Measurements from ENCODE around the gene PLD5.
"Not testable (repeated sequence)": the region's sequence is repeated elsewhere in the genome, so short reads cannot be mapped to it uniquely, and the experiment has no call there.

PLD5 gene

DNA sequence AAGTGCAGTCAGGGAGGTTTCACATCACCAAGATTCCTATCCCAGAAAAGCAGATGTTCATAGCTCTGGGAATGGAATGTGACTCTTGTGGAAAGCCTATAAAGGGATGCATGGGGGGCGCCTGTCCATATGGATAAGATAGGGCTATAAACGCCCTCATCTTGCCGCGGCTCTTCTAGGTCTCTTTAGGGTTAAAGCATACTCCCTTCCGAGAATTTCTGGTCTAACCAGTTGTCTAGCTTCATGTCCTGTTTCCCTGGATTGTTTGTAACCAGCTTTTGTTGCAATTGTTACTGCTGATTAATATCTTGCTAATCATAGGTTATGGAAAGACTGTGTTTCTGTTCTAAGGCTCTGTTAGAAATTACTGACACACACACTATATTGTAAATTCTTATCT lies 64.8 kb downstream of the PLD5 start:
- not testable (repeated sequence) for H3K36me3 Mint-ChIP-seq (ENCODE audit: insufficient read depth); ATAC-seq (replicated peaks); H3K4me3 Mint-ChIP-seq; DNase-seq; H3K27ac Mint-ChIP-seq; H3K4me1 Mint-ChIP-seq (ENCODE audit: low read depth in 2 of 2); H3K9me3 Mint-ChIP-seq
- peaks cover 20 to 23% of the 10 kb centered on the region in 2 donors for H3K27me3 Mint-ChIP-seq

DNA sequence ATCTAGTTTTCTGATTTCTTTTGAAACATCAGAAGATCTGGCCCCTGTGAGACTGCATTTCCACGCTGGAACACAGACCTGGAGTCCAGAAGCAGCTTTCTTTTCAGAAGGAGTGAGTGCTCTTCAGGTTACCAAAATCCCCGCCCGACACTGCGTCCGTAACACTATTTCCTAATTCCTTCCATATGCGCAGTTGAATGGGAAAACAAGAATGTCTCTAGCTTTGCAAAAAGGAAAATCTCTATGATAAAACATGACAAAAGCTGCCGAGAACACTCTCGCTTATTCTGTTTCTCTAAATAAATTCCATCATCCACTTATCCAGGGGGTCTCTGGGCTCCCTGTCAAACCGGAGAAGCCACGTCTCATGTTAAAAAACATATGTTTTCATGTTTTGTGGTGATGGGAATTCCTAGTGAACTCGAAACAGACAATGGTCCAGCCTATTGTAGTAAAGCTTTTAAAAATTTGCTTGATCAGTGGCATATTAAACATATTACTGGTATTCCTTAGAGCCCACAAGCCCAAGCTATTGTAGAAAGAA lies 67.7 kb downstream of the PLD5 start:
- Mint-ChIP-seq H3K27ac (no peak overlapping the region), H3K4me3 (no peak overlapping the region), H3K36me3 (ENCODE audit: insufficient read depth) (no peaks in the 10 kb centered on the region), H3K27me3 (peaks cover 28 to 53% of the 10 kb centered on the region in 2 donors), H3K4me1 (ENCODE audit: low read depth in 2 of 2) (no peaks in the 10 kb centered on the region), H3K9me3 (no peaks in the 10 kb centered on the region)
- ATAC-seq (replicated peaks) (no peak), DNase-seq (no peak)

DNA sequence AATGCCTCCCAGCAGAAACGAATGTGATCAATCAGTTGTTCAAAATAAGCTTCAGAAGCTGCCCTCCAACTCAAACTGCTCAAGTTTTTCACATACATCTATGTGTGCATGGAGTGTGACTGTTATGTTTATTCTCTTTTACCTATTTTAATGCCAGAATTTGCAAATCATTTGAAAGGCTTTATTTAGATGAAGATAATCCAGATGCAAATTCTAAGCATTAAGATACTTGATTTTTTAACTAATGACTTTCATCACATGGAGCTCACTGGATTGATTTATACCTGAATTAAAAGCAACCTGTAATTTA lies 69.5 kb downstream of the PLD5 start:
- Mint-ChIP-seq H3K27ac (no peak overlapping the region), H3K27me3 (peaks cover 27 to 56% of the 10 kb centered on the region in 2 donors), H3K4me1 (ENCODE audit: low read depth in 2 of 2) (no peaks in the 10 kb centered on the region), H3K4me3 (no peak overlapping the region), H3K9me3 (no peaks in the 10 kb centered on the region), H3K36me3 (ENCODE audit: insufficient read depth) (no peaks in the 10 kb centered on the region)
- DNase-seq (no peak), ATAC-seq (replicated peaks) (no peak)

DNA sequence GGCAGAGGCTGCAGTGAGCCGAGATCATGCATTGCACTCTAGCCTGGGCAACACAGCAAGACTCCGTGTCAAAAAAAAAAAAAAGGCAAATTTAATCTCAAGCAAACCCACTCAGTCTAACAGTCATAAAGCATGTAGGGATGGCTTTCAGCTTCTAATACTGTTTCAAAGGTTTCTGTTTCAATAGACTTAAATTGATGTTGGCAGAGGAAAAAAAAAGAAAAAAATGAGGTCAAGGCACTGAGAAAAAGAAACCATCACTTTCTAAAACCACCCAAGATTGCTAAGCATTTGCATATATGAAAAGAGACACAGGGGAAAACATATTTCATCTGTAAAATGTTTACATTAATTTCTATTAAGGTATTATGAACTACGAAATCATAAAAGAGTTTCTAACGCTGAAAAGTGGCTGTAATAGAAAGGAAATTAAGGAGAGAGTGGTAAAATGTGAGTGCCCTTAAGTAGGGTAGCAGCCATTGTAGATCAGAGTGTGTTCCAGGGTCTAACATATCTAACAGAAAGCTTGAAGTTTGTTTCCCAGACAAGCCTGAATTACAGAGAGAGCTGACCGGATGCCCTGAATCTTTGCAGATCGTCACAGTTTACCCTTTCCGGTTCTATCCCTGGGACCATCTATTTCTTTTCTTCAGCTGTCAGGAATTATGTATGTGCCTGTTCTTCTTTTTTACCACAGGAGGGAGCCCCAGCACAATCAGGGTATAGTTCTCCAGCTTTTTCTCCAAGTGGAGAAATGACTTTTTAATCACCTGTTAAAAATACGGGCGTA lies 70.0 kb downstream of the PLD5 start:
- Mint-ChIP-seq H3K4me1 (ENCODE audit: low read depth in 2 of 2) (no peaks in the 10 kb centered on the region), H3K27ac (no peak overlapping the region), H3K36me3 (ENCODE audit: insufficient read depth) (no peaks in the 10 kb centered on the region), H3K9me3 (no peaks in the 10 kb centered on the region), H3K4me3 (no peak overlapping the region), H3K27me3 (peaks cover 27 to 61% of the 10 kb centered on the region in 2 donors)
- ATAC-seq (replicated peaks) (no peak), DNase-seq (no peak)

DNA sequence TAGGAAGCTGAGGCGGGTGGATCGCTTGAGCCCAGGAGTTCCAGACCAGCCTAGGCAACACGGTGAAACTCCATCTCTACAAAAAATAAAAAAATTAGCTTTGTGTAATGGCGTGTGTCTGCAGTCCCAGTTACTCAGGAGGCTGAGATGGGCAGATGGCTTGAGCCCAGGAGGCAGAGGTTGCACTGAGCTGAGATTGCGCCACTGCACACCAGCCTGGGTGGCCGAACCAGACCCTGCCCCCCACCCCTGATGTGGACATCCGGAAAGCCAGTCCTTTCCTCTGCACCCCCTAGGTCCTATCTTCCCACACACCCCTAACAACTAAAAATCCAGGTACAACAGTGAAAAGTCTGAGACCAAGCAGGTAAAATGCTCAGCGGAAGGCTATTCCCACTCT lies 71.9 kb downstream of the PLD5 start:
- Mint-ChIP-seq H3K36me3 (ENCODE audit: insufficient read depth) (no peaks in the 10 kb centered on the region), H3K27me3 (peaks cover 29 to 74% of the 10 kb centered on the region in 2 donors), H3K4me3 (no peak overlapping the region), H3K9me3 (no peaks in the 10 kb centered on the region), H3K27ac (no peak overlapping the region), H3K4me1 (ENCODE audit: low read depth in 2 of 2) (no peaks in the 10 kb centered on the region)
- no peak for DNase-seq
- no peak for ATAC-seq (replicated peaks)

DNA sequence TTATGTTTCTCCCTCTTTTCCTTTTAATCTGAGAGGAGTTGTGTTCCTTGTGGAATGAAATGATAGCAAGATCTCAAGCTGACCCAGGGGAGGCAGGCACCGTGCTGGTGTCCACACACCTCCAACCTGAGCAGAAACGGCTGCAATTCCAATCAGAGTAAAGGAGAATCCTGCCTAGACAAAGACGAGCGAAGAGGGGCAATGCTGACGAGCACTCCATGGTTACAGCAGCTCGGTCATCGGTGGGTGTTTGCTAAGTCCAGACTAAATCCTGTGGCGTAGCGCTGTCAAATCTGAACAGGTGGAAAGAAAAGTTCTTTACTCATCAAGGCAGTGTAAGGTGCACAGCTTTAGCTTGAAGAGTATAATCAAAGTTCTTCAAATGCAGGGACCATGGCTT lies 74.8 kb downstream of the PLD5 start:
- Mint-ChIP-seq H3K27ac (no peak overlapping the region), H3K4me3 (no peak overlapping the region), H3K36me3 (ENCODE audit: insufficient read depth) (no peaks in the 10 kb centered on the region), H3K9me3 (no peaks in the 10 kb centered on the region), H3K4me1 (ENCODE audit: low read depth in 2 of 2) (no peaks in the 10 kb centered on the region), H3K27me3 (peaks cover 20 to 59% of the 10 kb centered on the region in 2 donors)
- ATAC-seq (replicated peaks) (no peak), DNase-seq (no peak)

DNA sequence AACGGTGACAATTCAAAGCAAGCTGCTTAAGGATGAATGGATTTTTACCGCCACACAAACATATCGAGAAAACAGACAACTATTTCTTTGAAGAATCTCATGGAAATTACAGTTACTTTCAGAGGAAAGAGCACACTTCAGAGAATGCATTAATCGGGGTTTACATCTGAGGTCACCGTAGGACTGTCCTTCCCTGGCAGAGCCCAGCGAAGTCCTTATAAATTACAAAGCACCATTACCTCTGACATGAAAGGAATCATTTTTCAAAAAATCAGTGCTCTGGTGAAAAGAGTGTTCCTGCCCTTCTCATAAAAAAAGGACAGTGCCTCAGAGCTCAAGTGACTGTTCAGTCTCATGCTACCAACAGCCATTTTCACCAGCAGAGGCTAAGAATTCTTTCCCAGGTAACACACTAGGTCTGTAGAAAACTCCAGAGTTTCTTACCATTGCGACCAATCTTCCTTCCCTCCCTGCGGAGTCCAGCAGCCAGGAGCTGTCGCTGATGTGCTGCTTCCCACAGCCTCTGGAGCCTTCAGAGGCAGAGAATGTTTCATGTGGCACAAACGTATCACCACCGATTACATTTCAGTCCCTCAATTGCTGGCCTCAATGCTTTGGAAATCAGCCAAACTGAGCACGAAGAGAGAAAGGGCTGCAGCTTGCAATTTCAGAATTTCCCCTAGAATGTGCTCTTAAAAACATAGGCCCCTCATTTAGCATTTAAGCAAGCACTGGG lies 75.4 kb downstream of the PLD5 start:
- ATAC-seq (replicated peaks) (no peak), DNase-seq (no peak)
- Mint-ChIP-seq H3K4me3 (no peak overlapping the region), H3K9me3 (no peaks in the 10 kb centered on the region), H3K27me3 (peaks cover 20 to 53% of the 10 kb centered on the region in 2 donors), H3K36me3 (ENCODE audit: insufficient read depth) (no peaks in the 10 kb centered on the region), H3K27ac (no peak overlapping the region), H3K4me1 (ENCODE audit: low read depth in 2 of 2) (no peaks in the 10 kb centered on the region)

DNA sequence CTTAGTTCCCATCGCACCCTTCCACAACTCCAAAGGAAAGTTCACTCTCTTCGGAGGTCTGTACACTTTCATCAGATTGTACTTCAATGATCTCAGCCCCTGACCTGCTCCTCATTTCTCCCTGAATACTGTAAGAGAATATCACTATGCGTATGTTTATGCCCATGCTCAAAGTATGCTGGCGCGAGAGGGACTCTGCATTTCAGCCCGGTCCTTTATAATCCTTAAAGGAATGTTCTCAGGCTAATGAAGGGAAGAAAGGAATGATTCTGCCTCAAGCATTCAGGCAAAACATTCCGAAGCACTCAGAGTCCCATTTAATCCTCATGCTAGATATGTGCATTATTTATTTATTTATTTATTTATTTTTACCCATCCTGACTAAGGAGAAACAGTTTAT lies 76.8 kb downstream of the PLD5 start:
- ATAC-seq (replicated peaks) (no peak), DNase-seq (no peak)
- no peak overlapping the region for H3K27ac Mint-ChIP-seq
- no peaks in the 10 kb centered on the region for H3K9me3 Mint-ChIP-seq
- H3K4me3 Mint-ChIP-seq: no peak overlapping the region
- H3K4me1 Mint-ChIP-seq (ENCODE audit: low read depth in 2 of 2): no peaks in the 10 kb centered on the region
- peaks cover 12 to 39% of the 10 kb centered on the region in 2 donors for H3K27me3 Mint-ChIP-seq
- no peaks in the 10 kb centered on the region for H3K36me3 Mint-ChIP-seq (ENCODE audit: insufficient read depth)

DNA sequence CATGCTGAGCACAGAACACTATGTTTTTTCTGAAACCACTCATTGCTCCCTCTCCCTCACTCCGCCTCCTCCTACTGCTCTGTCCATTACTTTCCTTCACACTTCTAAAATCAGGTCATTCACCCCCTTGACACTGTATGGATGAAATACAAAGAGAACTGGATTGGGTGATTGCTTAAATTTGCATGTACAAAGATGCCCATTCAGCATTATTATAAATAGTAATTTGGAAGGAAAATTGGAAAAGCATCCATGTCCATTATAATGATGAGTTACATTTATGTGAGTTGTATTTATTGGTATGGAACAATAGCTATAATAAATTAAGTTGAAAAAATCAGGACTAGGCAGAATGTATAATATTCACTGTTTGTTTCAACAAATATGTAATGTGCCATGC lies 83.7 kb downstream of the PLD5 start:
- DNase-seq (no peak), ATAC-seq (replicated peaks) (no peak)
- Mint-ChIP-seq H3K27ac (no peak overlapping the region), H3K36me3 (ENCODE audit: insufficient read depth) (no peaks in the 10 kb centered on the region), H3K4me1 (ENCODE audit: low read depth in 2 of 2) (no peaks in the 10 kb centered on the region), H3K9me3 (no peaks in the 10 kb centered on the region), H3K27me3 (no peaks in the 10 kb centered on the region), H3K4me3 (no peak overlapping the region)

DNA sequence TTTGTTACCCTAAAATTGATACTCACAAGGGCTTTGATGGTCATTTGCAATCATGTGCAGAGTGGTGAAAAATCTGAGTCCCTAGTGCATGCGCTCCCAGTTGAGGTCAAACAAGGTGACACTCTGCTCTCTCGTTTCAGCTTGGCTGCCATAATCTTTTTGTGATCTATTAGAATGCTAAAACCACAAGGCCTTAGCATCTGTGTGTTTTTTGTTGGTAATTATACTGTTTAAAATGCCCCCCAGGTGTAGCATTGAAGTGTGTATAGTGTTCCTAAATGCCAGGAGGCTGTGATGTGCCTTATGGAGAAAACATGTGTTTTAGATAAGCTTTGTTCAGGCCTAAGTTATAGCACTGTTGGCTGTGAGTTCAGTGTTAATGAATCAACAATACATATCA lies 89.3 kb downstream of the PLD5 start:
- peaks cover 4 to 7% of the 10 kb centered on the region in 2 donors for H3K9me3 Mint-ChIP-seq
- H3K4me1 Mint-ChIP-seq (ENCODE audit: low read depth in 2 of 2): no peaks in the 10 kb centered on the region
- no peak overlapping the region for H3K4me3 Mint-ChIP-seq
- ATAC-seq (replicated peaks) (no peak), DNase-seq (no peak)
- no peak overlapping the region for H3K27ac Mint-ChIP-seq
- no peaks in the 10 kb centered on the region for H3K36me3 Mint-ChIP-seq (ENCODE audit: insufficient read depth)
- peaks cover 19 to 21% of the 10 kb centered on the region in 2 donors for H3K27me3 Mint-ChIP-seq

DNA sequence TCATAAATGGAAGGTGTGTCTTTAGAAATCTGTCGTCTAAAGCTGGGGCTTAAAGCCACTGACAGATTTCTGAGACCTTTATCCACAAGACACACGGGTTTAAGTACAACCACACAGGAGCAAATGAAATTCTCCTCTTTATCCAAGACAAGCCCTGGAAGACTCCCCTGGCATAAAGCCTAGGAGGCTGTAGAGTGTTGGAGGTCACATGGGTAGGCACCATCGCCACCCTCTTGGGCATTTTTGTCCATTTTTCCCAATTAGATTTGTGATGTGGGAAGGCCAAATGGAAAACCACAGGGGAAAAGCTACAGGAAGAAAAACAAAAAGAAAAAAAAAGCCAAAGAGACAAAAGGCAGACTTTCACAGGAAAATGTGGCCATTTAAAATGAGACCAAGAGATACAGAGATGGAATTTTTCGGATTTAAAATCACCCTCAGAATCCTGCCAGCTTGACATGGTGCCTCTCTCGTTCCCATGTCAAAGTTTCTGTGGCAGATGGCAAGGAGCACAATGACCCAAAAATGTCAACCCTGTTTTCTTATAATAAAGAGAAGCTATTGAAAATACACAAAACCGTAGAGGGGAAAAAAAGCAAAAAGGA lies 91.9 kb downstream of the PLD5 start:
- no peak overlapping the region for H3K4me3 Mint-ChIP-seq
- DNase-seq: no peak
- H3K4me1 Mint-ChIP-seq (ENCODE audit: low read depth in 2 of 2): no peaks in the 10 kb centered on the region
- no peak overlapping the region for H3K27ac Mint-ChIP-seq
- no peaks in the 10 kb centered on the region for H3K36me3 Mint-ChIP-seq (ENCODE audit: insufficient read depth)
- no peak for ATAC-seq (replicated peaks)
- H3K9me3 Mint-ChIP-seq: peaks cover 4 to 7% of the 10 kb centered on the region in 2 donors
- H3K27me3 Mint-ChIP-seq: peaks cover 19 to 21% of the 10 kb centered on the region in 2 donors

DNA sequence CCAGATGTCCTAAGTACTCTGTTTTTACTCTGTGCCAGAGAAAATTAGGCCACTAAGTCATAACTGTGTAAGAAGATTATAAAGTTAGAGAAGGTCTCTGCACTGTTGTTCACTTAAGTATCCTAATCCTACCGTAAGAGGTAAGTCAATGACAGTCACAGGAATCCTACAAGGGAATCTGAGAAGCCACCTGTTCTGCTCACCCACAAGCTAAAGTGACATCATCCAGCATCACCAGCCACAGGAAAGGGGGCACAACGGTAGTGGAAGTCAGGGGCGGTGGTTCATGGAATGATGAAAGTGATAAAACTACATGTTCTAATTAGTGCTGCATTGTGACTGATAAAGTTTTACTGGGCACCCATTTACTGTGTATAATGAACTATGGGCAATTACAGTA lies 92.7 kb downstream of the PLD5 start:
- H3K4me1 Mint-ChIP-seq (ENCODE audit: low read depth in 2 of 2): no peaks in the 10 kb centered on the region
- no peak for DNase-seq
- no peak overlapping the region for H3K4me3 Mint-ChIP-seq
- ATAC-seq (replicated peaks): no peak
- H3K36me3 Mint-ChIP-seq (ENCODE audit: insufficient read depth): no peaks in the 10 kb centered on the region
- H3K9me3 Mint-ChIP-seq: peaks cover 4 to 7% of the 10 kb centered on the region in 2 donors
- peaks cover 19 to 21% of the 10 kb centered on the region in 2 donors for H3K27me3 Mint-ChIP-seq
- H3K27ac Mint-ChIP-seq: no peak overlapping the region

DNA sequence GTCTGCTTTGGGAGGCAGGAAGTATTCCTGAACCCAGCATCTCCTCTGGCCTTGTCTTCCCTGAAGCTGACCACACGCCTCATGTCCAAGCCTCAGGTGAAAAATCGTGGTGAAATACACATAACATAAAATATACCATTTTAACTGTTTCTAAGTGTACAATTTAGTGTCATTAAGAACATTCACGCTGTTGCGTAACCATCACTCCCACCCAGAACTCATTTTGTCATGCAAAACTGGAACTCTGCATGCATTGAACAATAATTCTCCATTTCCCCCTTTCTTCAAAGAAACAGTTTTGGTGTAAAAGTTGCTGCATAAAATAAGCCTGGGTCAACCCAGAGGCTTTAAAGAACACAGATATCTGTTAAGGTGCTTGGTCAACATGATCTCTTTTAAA lies 93.5 kb downstream of the PLD5 start:
- no peak for DNase-seq
- no peaks in the 10 kb centered on the region for H3K36me3 Mint-ChIP-seq (ENCODE audit: insufficient read depth)
- no peak overlapping the region for H3K4me3 Mint-ChIP-seq
- H3K9me3 Mint-ChIP-seq: peaks cover 4 to 7% of the 10 kb centered on the region in 2 donors
- H3K4me1 Mint-ChIP-seq (ENCODE audit: low read depth in 2 of 2): no peaks in the 10 kb centered on the region
- peaks cover 19 to 21% of the 10 kb centered on the region in 2 donors for H3K27me3 Mint-ChIP-seq
- H3K27ac Mint-ChIP-seq: no peak overlapping the region
- no peak for ATAC-seq (replicated peaks)

Measured in effector memory CD8-positive, alpha-beta T cell (primary cell).